HUDEP-2 (cell line): ENCODE results near the gene SBSN.

Experiments used
- DNase-seq, 76 experiments: peaks; one replicate each; lab custom pipeline; 2025; ENCODE audit not compliant: unreplicated experiment in 76 of 76; lab: John Stamatoyannopoulos, UW

Gene SBSN

GRCh38 chr19:35555301-35556005 is 27.3 kb upstream of the SBSN start:
- DNase-seq: peak in 16 of 76 experiments; percentile 9 to 48 (median 20)

GRCh38 chr19:35554076-35554475 is 26.0 kb upstream of the SBSN start:
- no peak for DNase-seq

GRCh38 chr19:35553385-35554000 is 25.4 kb upstream of the SBSN start:
- DNase-seq: no peak

GRCh38 chr19:35552534-35553384 is 24.6 kb upstream of the SBSN start:
- no peak for DNase-seq

- no peak for DNase-seq
Observed at GRCh38 chr19:35551091-35551810, 23.1 kb upstream of the SBSN start.

- DNase-seq: no peak
Observed at GRCh38 chr19:35549879-35550523, 21.9 kb upstream of the SBSN start.

GRCh38 chr19:35549174-35549788 is 21.2 kb upstream of the SBSN start:
- peak in 58 of 76 experiments; percentile 16 to 72 (median 48) for DNase-seq

- DNase-seq: no peak
Observed at GRCh38 chr19:35546532-35546931, 18.4 kb upstream of the SBSN start.

- DNase-seq: peak in 43 of 76 experiments; percentile 21 to 70 (median 47)
Observed at GRCh38 chr19:35545855-35546381, 17.8 kb upstream of the SBSN start.

- peak in 74 of 76 experiments; percentile 53 to 98 (median 89) for DNase-seq
Observed at GRCh38 chr19:35545001-35545854, 17.1 kb upstream of the SBSN start, which contains the start of gene TMEM147. Gene TMEM147, plus strand, starts transcription at chr19:35545626. Its CDS starts 114 bp downstream, at chr19:35545740.

GRCh38 chr19:35544110-35544802 is 16.1 kb upstream of the SBSN start:
- DNase-seq: peak in 2 of 76 experiments; percentile 16 to 24

- no peak for DNase-seq
Observed at GRCh38 chr19:35543280-35544109, 15.4 kb upstream of the SBSN start.

GRCh38 chr19:35542209-35542608 is 14.1 kb upstream of the SBSN start:
- no peak for DNase-seq

GRCh38 chr19:35540356-35540927 is 12.3 kb upstream of the SBSN start:
- DNase-seq: no peak

- DNase-seq: no peak
Observed at GRCh38 chr19:35539850-35540249, 11.7 kb upstream of the SBSN start.

- no peak for DNase-seq
Observed at GRCh38 chr19:35539314-35539713, 11.2 kb upstream of the SBSN start.
